Osteocyte (in vitro differentiated cells): ENCODE results near the gene RUFY3. TPM values are rescaled to one million over a fixed set of nuclear protein-coding genes. Genes with fewer than 3 reads are reported as not detected.
A peak's percentile ranks its signal among the peaks of the same experiment; 100 is the strongest.

ENCODE experiments used
- DNase-seq: peaks from one replicate; pipeline ENCODE4 v3.0.0; 2021; ENCODE audit warnings: mixed read lengths; ENCODE audit not compliant: unreplicated experiment; ENCODE audit errors: extremely low spot score
- H3K27ac Mint-ChIP-seq: one replicate; pipeline ENCODE4 v1.8.0; 2021; ENCODE audit warnings: mild to moderate bottlenecking, mixed read lengths; ENCODE audit not compliant: unreplicated experiment
- H3K27me3 Mint-ChIP-seq: one replicate; pipeline ENCODE4 v1.8.0; 2021; ENCODE audit warnings: mixed read lengths; ENCODE audit not compliant: unreplicated experiment
- H3K36me3 Mint-ChIP-seq: one replicate; pipeline ENCODE4 v1.8.0; 2021; ENCODE audit warnings: mixed read lengths; ENCODE audit not compliant: unreplicated experiment
- H3K4me1 Mint-ChIP-seq: one replicate; pipeline ENCODE4 v1.8.0; 2021; ENCODE audit warnings: mixed read lengths; ENCODE audit not compliant: unreplicated experiment
- H3K4me3 Mint-ChIP-seq: one replicate; pipeline ENCODE4 v1.8.0; 2021; ENCODE audit warnings: mild to moderate bottlenecking, moderate library complexity, mixed read lengths; ENCODE audit not compliant: unreplicated experiment
- H3K9me3 Mint-ChIP-seq: one replicate; pipeline ENCODE4 v1.8.0; 2021; ENCODE audit warnings: mixed read lengths; ENCODE audit not compliant: unreplicated experiment
- CTCF ChIP-seq: fragments of 200-600 bp; sonication (generic); IDR thresholded peaks from 2 replicates; pipeline ENCODE4 v1.5.0; 2021; ENCODE audit warnings: antibody characterized with exemption, mild to moderate bottlenecking, moderate library complexity
- total RNA-seq: library from RNA; stranded (reverse); gene quantifications from 2 replicates; pipeline ENCODE4 v1.2.1, GENCODE V29; 2021

The RUFY3 gene
- total RNA-seq, 1 donor from 2014 or later: 73.5 TPM

GRCh38 chr4:70706516-70706915 is 15.2 kb upstream of the RUFY3 start:
- H3K9me3 Mint-ChIP-seq: no peaks in the 10 kb centered on the region
- DNase-seq: no peak
- peaks cover 25% of the 10 kb centered on the region for H3K4me1 Mint-ChIP-seq
- TF ChIP-seq CTCF: no peak
- H3K27ac Mint-ChIP-seq: peak overlapping the region; percentile 86
- no peaks in the 10 kb centered on the region for H3K36me3 Mint-ChIP-seq
- H3K27me3 Mint-ChIP-seq: no peaks in the 10 kb centered on the region
- H3K4me3 Mint-ChIP-seq: peak overlapping the region; percentile 80

GRCh38 chr4:70709611-70710205 is 12.1 kb upstream of the RUFY3 start:
- TF ChIP-seq CTCF: no peak
- H3K27me3 Mint-ChIP-seq: no peaks in the 10 kb centered on the region
- DNase-seq: no peak
- H3K27ac Mint-ChIP-seq: no peak overlapping the region
- no peaks in the 10 kb centered on the region for H3K9me3 Mint-ChIP-seq
- peaks cover 17% of the 10 kb centered on the region for H3K4me1 Mint-ChIP-seq
- H3K36me3 Mint-ChIP-seq: no peaks in the 10 kb centered on the region
- no peak overlapping the region for H3K4me3 Mint-ChIP-seq

GRCh38 chr4:70711599-70711998 is 10.2 kb upstream of the RUFY3 start:
- no peak for TF ChIP-seq CTCF
- Mint-ChIP-seq H3K27ac (no peak overlapping the region), H3K36me3 (no peaks in the 10 kb centered on the region), H3K27me3 (no peaks in the 10 kb centered on the region), H3K9me3 (no peaks in the 10 kb centered on the region), H3K4me3 (no peak overlapping the region), H3K4me1 (peaks cover 8% of the 10 kb centered on the region)
- no peak for DNase-seq

GRCh38 chr4:70712150-70712549 is 9.6 kb upstream of the RUFY3 start:
- no peak for TF ChIP-seq CTCF
- DNase-seq: no peak
- no peak overlapping the region for H3K4me3 Mint-ChIP-seq
- peaks cover 3% of the 10 kb centered on the region for H3K4me1 Mint-ChIP-seq
- no peaks in the 10 kb centered on the region for H3K27me3 Mint-ChIP-seq
- no peak overlapping the region for H3K27ac Mint-ChIP-seq
- H3K36me3 Mint-ChIP-seq: no peaks in the 10 kb centered on the region
- H3K9me3 Mint-ChIP-seq: no peaks in the 10 kb centered on the region

- H3K9me3 Mint-ChIP-seq: no peaks in the 10 kb centered on the region
- H3K36me3 Mint-ChIP-seq: no peaks in the 10 kb centered on the region
- DNase-seq: peak; percentile 54
- H3K4me3 Mint-ChIP-seq: no peak overlapping the region
- no peak for TF ChIP-seq CTCF
- H3K27me3 Mint-ChIP-seq: no peaks in the 10 kb centered on the region
- no peak overlapping the region for H3K27ac Mint-ChIP-seq
- H3K4me1 Mint-ChIP-seq: peaks cover 2% of the 10 kb centered on the region
Observed at GRCh38 chr4:70712604-70713452, 8.9 kb upstream of the RUFY3 start.
